ENCODE data around the gene AATK. TPM values are rescaled to one million over a fixed set of nuclear protein-coding genes. Genes with fewer than 3 reads are reported as not detected.

Gene AATK
- 24.0 and 24.2 TPM in 2 replicates for total RNA-seq (2014; rRNA removed; shearing (Covaris generic))

- H3K27me3 ChIP-seq: no peaks in the 10 kb centered on the region
- peak within 1 kb of the TSS; percentile 91 for H3K4me3 ChIP-seq
- peaks cover 34% of the 10 kb centered on the region for H3K4me1 ChIP-seq
- DNase-seq: no peak
- H3K27ac ChIP-seq: peak within 1 kb of the TSS; percentile 97
- no peaks in the 10 kb centered on the region for H3K36me3 ChIP-seq
- no peaks in the 10 kb centered on the region for H3K9me3 ChIP-seq (replicated peaks)
These were observed at the start of gene AATK for GRCh38 chr17:81166033-81166492. TSS of gene AATK (minus strand) at chr17:81166221. CDS start at chr17:81165992, 229 bp downstream.

GRCh38 chr17:81213978-81214377, 48.0 kb upstream of the AATK start:
- Histone ChIP-seq H3K27me3 (no peaks in the 10 kb centered on the region), H3K4me1 (no peaks in the 10 kb centered on the region), H3K36me3 (peaks cover 17% of the 10 kb centered on the region), H3K9me3 (replicated peaks) (no peaks in the 10 kb centered on the region), H3K4me3 (no peak overlapping the region), H3K27ac (no peak overlapping the region)
- DNase-seq: no peak

GRCh38 chr17:81212365-81212764, 46.3 kb upstream of the AATK start:
- no peaks in the 10 kb centered on the region for H3K27me3 ChIP-seq
- no peaks in the 10 kb centered on the region for H3K4me1 ChIP-seq
- H3K27ac ChIP-seq: no peak overlapping the region
- H3K9me3 ChIP-seq (replicated peaks): no peaks in the 10 kb centered on the region
- no peak overlapping the region for H3K4me3 ChIP-seq
- H3K36me3 ChIP-seq: peaks cover 26% of the 10 kb centered on the region
- DNase-seq: no peak

- Histone ChIP-seq H3K27me3 (no peaks in the 10 kb centered on the region), H3K4me1 (no peaks in the 10 kb centered on the region), H3K27ac (no peak overlapping the region), H3K36me3 (peaks cover 29% of the 10 kb centered on the region), H3K4me3 (no peak overlapping the region), H3K9me3 (replicated peaks) (no peaks in the 10 kb centered on the region)
- no peak for DNase-seq
These were observed 44.8 kb upstream of the AATK start for GRCh38 chr17:81210868-81211267.

GRCh38 chr17:81210466-81210865, 44.4 kb upstream of the AATK start:
- no peak for DNase-seq
- H3K4me3 ChIP-seq: no peak overlapping the region
- H3K9me3 ChIP-seq (replicated peaks): no peaks in the 10 kb centered on the region
- H3K27me3 ChIP-seq: no peaks in the 10 kb centered on the region
- no peak overlapping the region for H3K27ac ChIP-seq
- peaks cover 25% of the 10 kb centered on the region for H3K36me3 ChIP-seq
- no peaks in the 10 kb centered on the region for H3K4me1 ChIP-seq

GRCh38 chr17:81209141-81209540, 43.1 kb upstream of the AATK start:
- Histone ChIP-seq H3K27me3 (no peaks in the 10 kb centered on the region), H3K4me3 (no peak overlapping the region), H3K9me3 (replicated peaks) (no peaks in the 10 kb centered on the region), H3K36me3 (peaks cover 30% of the 10 kb centered on the region), H3K4me1 (no peaks in the 10 kb centered on the region), H3K27ac (no peak overlapping the region)
- no peak for DNase-seq

GRCh38 chr17:81208651-81209050, 42.6 kb upstream of the AATK start:
- no peak for DNase-seq
- no peaks in the 10 kb centered on the region for H3K9me3 ChIP-seq (replicated peaks)
- H3K27ac ChIP-seq: no peak overlapping the region
- H3K36me3 ChIP-seq: peaks cover 33% of the 10 kb centered on the region
- H3K27me3 ChIP-seq: no peaks in the 10 kb centered on the region
- no peak overlapping the region for H3K4me3 ChIP-seq
- no peaks in the 10 kb centered on the region for H3K4me1 ChIP-seq

GRCh38 chr17:81207610-81208581, 41.9 kb upstream of the AATK start:
- H3K9me3 ChIP-seq (replicated peaks): no peaks in the 10 kb centered on the region
- peaks cover 41% of the 10 kb centered on the region for H3K36me3 ChIP-seq
- peak; percentile 61 to 74 for DNase-seq
- no peak overlapping the region for H3K27ac ChIP-seq
- no peaks in the 10 kb centered on the region for H3K4me1 ChIP-seq
- H3K4me3 ChIP-seq: no peak overlapping the region
- no peaks in the 10 kb centered on the region for H3K27me3 ChIP-seq

- H3K9me3 ChIP-seq (replicated peaks): no peaks in the 10 kb centered on the region
- H3K27ac ChIP-seq: no peak overlapping the region
- no peak overlapping the region for H3K4me3 ChIP-seq
- H3K27me3 ChIP-seq: no peaks in the 10 kb centered on the region
- no peaks in the 10 kb centered on the region for H3K4me1 ChIP-seq
- DNase-seq: no peak
- H3K36me3 ChIP-seq: peaks cover 44% of the 10 kb centered on the region
These were observed 40.6 kb upstream of the AATK start for GRCh38 chr17:81206657-81207056.

- Histone ChIP-seq H3K36me3 (peaks cover 42% of the 10 kb centered on the region), H3K4me1 (no peaks in the 10 kb centered on the region), H3K27ac (no peak overlapping the region), H3K27me3 (no peaks in the 10 kb centered on the region), H3K4me3 (no peak overlapping the region), H3K9me3 (replicated peaks) (no peaks in the 10 kb centered on the region)
- DNase-seq: no peak
These were observed 40.1 kb upstream of the AATK start for GRCh38 chr17:81206166-81206565.

GRCh38 chr17:81204578-81204977, 38.6 kb upstream of the AATK start:
- no peak for DNase-seq
- Histone ChIP-seq H3K9me3 (replicated peaks) (no peaks in the 10 kb centered on the region), H3K4me3 (no peak overlapping the region), H3K36me3 (peaks cover 46% of the 10 kb centered on the region), H3K4me1 (no peaks in the 10 kb centered on the region), H3K27ac (no peak overlapping the region), H3K27me3 (no peaks in the 10 kb centered on the region)

- no peak overlapping the region for H3K4me3 ChIP-seq
- DNase-seq: no peak
- H3K4me1 ChIP-seq: no peaks in the 10 kb centered on the region
- no peaks in the 10 kb centered on the region for H3K9me3 ChIP-seq (replicated peaks)
- H3K27me3 ChIP-seq: no peaks in the 10 kb centered on the region
- H3K36me3 ChIP-seq: peaks cover 46% of the 10 kb centered on the region
- no peak overlapping the region for H3K27ac ChIP-seq
These were observed 37.1 kb upstream of the AATK start for GRCh38 chr17:81203136-81203535.

- Histone ChIP-seq H3K36me3 (peaks cover 47% of the 10 kb centered on the region), H3K9me3 (replicated peaks) (no peaks in the 10 kb centered on the region), H3K4me1 (no peaks in the 10 kb centered on the region; the same call in 1 of the 2 replicates), H3K27me3 (no peaks in the 10 kb centered on the region), H3K4me3 (no peak overlapping the region), H3K27ac (no peak overlapping the region)
- DNase-seq: no peak
These were observed 36.3 kb upstream of the AATK start for GRCh38 chr17:81202318-81202717.

- no peak overlapping the region for H3K4me3 ChIP-seq
- H3K4me1 ChIP-seq: no peaks in the 10 kb centered on the region; the same call in 1 of the 2 replicates
- DNase-seq: peak; percentile 72 to 83
- peaks cover 47% of the 10 kb centered on the region for H3K36me3 ChIP-seq
- no peaks in the 10 kb centered on the region for H3K9me3 ChIP-seq (replicated peaks)
- no peak overlapping the region for H3K27ac ChIP-seq
- H3K27me3 ChIP-seq: no peaks in the 10 kb centered on the region
These were observed 34.9 kb upstream of the AATK start for GRCh38 chr17:81200695-81201580.

- no peak for DNase-seq
- Histone ChIP-seq H3K27me3 (no peaks in the 10 kb centered on the region), H3K4me1 (no peaks in the 10 kb centered on the region; the same call in 1 of the 2 replicates), H3K27ac (no peak overlapping the region), H3K4me3 (no peak overlapping the region), H3K36me3 (peaks cover 54% of the 10 kb centered on the region), H3K9me3 (replicated peaks) (no peaks in the 10 kb centered on the region)
These were observed 34.2 kb upstream of the AATK start for GRCh38 chr17:81200201-81200600.
